Measurements from ENCODE around the gene GNB1. TPM values are rescaled to one million over a fixed set of nuclear protein-coding genes. Genes with fewer than 3 reads are reported as not detected.

Gene GNB1
- total and polyA plus RNA-seq, 10 of the 15 experiments (the other 5 are each of a cell fraction or from before 2014, with no cell fraction given), result 23.0 to 392 (median 93.9) TPM

DNA sequence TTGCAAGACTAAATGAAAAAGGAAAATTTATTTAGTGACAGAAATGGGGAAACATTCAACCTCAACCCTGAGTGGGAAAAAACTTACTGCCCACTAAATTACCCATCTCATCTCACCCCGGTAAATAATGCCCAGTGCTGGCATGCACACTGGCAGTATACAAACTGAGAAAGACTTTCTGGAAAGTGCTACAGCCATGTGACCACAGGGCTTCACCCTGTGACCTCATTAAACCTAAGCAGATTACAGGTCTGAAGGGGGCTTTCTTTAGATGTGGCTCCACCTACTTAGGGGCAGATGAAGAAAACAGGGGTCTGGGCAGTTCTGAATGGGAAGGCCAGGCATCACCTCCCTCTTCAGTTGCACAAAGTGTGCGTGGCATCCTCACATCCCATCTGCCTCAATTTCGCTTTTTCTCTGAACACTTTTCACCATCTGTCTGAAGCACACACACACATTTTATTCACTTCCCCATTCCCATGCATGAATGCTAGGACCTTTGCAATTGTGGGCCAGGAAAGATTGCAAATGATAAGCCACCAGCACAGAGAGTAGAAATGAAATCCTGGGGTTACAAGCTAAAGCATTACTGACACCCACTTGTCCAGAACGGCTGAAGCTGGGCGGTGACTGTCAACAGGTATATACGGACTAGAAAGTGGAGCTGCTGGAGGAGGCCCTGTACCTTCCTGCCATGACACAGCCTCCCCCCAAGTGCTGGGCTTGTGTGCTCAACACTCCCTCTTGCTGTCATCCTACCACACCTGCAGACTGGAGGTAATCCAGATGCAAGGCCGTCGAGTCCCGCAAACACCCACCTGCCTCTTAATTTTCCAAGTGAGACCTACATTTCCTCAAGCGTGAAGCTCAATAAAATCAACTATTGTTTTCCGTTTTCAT lies 115.3 kb downstream of the GNB1 start:
- Histone ChIP-seq H3K4me2 (ENCODE audit: control insufficient read depth, insufficient read depth) (peak overlapping the region; percentile 88), H3K9me3 (replicated peaks; ENCODE audit: control insufficient read depth, insufficient read depth, low read length) (peaks cover 7% of the 10 kb centered on the region; the same call in 2 of the 3 replicates), H3K27ac (ENCODE audit: control insufficient read depth, insufficient read depth) (peak overlapping the region; percentile 49), H4K20me1 (ENCODE audit: control insufficient read depth, insufficient read depth) (no peaks in the 10 kb centered on the region), H3K27me3 (replicated peaks in 1 of 2; ENCODE audit: control insufficient read depth in 2 of 2, insufficient read depth in 2 of 2, low read length in 1 of 2) (no peaks in the 10 kb centered on the region), H3K79me2 (ENCODE audit: control insufficient read depth, insufficient read depth, low read length) (peaks cover 57% of the 10 kb centered on the region), H3K36me3 (ENCODE audit: control insufficient read depth in 2 of 2, insufficient read depth in 2 of 2, low read length in 1 of 2) (peaks cover 0 to 5% of the 10 kb centered on the region in 2 experiments; a peak in 1 of 4 replicates), H3K4me1 (ENCODE audit: control insufficient read depth, insufficient read depth, low read length) (peaks cover 26% of the 10 kb centered on the region), H3K4me3 (peak overlapping the region; percentile 47), H3K9ac (ENCODE audit: control insufficient read depth, insufficient read depth, low read length) (peak overlapping the region; percentile 30; the same call in 1 of the 2 replicates), H2AFZ (ENCODE audit: control insufficient read depth, low read depth, low read length) (no peak overlapping the region)
- ChIA-PET POLR2A (interaction anchor here (0.5 to 1.7 kb wide), 6 partner anchors 14 to 390 kb away, joined by 3 to 7 read pairs (median 4); no protein-coding TSS in a partner anchor), CTCF (interaction anchor here (0.7 to 2.4 kb wide), 9 partner anchors 9 to 130 kb away, joined by 3 to 15 read pairs (median 4); no protein-coding TSS in a partner anchor), RAD21 (ENCODE audit: unreplicated experiment) (interaction anchor here (0.7 kb wide), 1 partner anchor 133 kb away, joined by 3 read pairs; no protein-coding TSS in a partner anchor), SMC1A (ENCODE audit: uncharacterized antibody, unreplicated experiment) (interaction anchor here (1.1 to 2.2 kb wide), 8 partner anchors 9 to 158 kb away, joined by 3 to 15 read pairs (median 5); no protein-coding TSS in a partner anchor)
- no TSS peak for BruUV-seq (replicated peaks)
- DNase-seq (ENCODE audit: low read depth, low spot score) (no peak), ATAC-seq (peak; percentile 16), FAIRE-seq (peak; percentile 59)
- in situ Hi-C loops (cut with MboI) (no loop called here), intact Hi-C loops (cut with micrococcal nuclease; ENCODE audit: unreplicated experiment) (loop anchor here (5.0 kb wide), 1 partner anchor 117 kb away; the partner anchor contains the start of gene GNB1)
- 5% methylated on average over 11 of the region's 11 CpGs for WGBS (ENCODE audit: insufficient coverage, insufficient replicate concordance, low lambda C conversion rate, missing lambda C conversion rate)
- TF ChIP-seq BACH1 (IDR thresholded peaks at IDR 0.05; ENCODE audit: borderline replicate concordance), result no peak
- TF ChIP-seq POU2F2 (IDR thresholded peaks at IDR 0.05; ENCODE audit: borderline replicate concordance, low read depth, low read length), result no peak
- TF ChIP-seq TAF1 (IDR thresholded peaks at IDR 0.05; ENCODE audit: borderline replicate concordance, low read depth, low read length), result no peak
- TF ChIP-seq SREBF1 (IDR thresholded peaks at IDR 0.05; ENCODE audit: low read length), result no peak
- TF ChIP-seq, protein P1, sequence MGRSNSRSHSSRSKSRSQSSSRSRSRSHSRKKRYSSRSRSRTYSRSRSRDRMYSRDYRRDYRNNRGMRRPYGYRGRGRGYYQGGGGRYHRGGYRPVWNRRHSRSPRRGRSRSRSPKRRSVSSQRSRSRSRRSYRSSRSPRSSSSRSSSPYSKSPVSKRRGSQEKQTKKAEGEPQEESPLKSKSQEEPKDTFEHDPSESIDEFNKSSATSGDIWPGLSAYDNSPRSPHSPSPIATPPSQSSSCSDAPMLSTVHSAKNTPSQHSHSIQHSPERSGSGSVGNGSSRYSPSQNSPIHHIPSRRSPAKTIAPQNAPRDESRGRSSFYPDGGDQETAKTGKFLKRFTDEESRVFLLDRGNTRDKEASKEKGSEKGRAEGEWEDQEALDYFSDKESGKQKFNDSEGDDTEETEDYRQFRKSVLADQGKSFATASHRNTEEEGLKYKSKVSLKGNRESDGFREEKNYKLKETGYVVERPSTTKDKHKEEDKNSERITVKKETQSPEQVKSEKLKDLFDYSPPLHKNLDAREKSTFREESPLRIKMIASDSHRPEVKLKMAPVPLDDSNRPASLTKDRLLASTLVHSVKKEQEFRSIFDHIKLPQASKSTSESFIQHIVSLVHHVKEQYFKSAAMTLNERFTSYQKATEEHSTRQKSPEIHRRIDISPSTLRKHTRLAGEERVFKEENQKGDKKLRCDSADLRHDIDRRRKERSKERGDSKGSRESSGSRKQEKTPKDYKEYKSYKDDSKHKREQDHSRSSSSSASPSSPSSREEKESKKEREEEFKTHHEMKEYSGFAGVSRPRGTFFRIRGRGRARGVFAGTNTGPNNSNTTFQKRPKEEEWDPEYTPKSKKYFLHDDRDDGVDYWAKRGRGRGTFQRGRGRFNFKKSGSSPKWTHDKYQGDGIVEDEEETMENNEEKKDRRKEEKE (IDR thresholded peaks at IDR 0.05), result no peak
- TF ChIP-seq MEF2A (IDR thresholded peaks at IDR 0.05; ENCODE audit: insufficient read depth, low read depth, low read length), result no peak
- no peak for TF ChIP-seq EP300 (IDR thresholded peaks at IDR 0.05; ENCODE audit: borderline replicate concordance in 1 of 2, control insufficient read depth in 1 of 2, low read depth in 2 of 2, low read length in 2 of 2)
- no peak for TF ChIP-seq MYB (IDR thresholded peaks at IDR 0.05; ENCODE audit: borderline replicate concordance, low read depth, low read length)
- no peak for TF ChIP-seq JUND (IDR thresholded peaks at IDR 0.05; ENCODE audit: low read depth, low read length)
- TF ChIP-seq, protein P2, sequence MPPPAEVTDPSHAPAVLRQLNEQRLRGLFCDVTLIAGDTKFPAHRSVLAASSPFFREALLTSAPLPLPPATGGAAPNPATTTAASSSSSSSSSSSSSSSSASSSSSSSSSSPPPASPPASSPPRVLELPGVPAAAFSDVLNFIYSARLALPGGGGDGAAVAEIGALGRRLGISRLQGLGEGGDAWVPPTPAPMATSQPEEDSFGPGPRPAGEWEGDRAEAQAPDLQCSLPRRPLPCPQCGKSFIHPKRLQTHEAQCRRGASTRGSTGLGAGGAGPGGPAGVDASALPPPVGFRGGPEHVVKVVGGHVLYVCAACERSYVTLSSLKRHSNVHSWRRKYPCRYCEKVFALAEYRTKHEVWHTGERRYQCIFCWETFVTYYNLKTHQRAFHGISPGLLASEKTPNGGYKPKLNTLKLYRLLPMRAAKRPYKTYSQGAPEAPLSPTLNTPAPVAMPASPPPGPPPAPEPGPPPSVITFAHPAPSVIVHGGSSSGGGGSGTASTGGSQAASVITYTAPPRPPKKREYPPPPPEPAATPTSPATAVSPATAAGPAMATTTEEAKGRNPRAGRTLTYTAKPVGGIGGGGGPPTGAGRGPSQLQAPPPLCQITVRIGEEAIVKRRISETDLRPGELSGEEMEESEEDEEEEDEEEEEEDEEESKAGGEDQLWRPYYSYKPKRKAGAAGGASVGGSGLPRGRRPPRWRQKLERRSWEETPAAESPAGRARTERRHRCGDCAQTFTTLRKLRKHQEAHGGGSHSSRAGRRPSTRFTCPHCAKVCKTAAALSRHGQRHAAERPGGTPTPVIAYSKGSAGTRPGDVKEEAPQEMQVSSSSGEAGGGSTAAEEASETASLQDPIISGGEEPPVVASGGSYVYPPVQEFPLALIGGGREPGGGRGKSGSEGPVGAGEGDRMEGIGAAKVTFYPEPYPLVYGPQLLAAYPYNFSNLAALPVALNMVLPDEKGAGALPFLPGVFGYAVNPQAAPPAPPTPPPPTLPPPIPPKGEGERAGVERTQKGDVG (CRISPR knock-in tag; IDR thresholded peaks at IDR 0.05), result no peak
- no peak for TF ChIP-seq STAT3 (IDR thresholded peaks at IDR 0.05; ENCODE audit: low read depth, low read length)
- no peak for TF ChIP-seq SIX5 (IDR thresholded peaks at IDR 0.05; ENCODE audit: low read depth, low read length, severe bottlenecking)
- TF ChIP-seq KDM1A (IDR thresholded peaks at IDR 0.05; ENCODE audit: borderline replicate concordance), result no peak

Data from GM12878 (cell line).